ENCODE data around the gene MRPS7. TPM values are rescaled to one million over a fixed set of nuclear protein-coding genes. Genes with fewer than 3 reads are reported as not detected.
"Not testable (repeated sequence)": the region's sequence is repeated elsewhere in the genome, so short reads cannot be mapped to it uniquely, and the experiment has no call there.

Gene MRPS7
- total RNA-seq, 1 donor from 2014 or later = 84.7 TPM

GRCh38 chr17:75272848-75273184 lies 11.1 kb downstream of the MRPS7 start:
- no peaks in the 10 kb centered on the region for H3K27me3 Mint-ChIP-seq (ENCODE audit: low read depth)

GRCh38 chr17:75273977-75274708 lies 12.5 kb downstream of the MRPS7 start:
- H3K27me3 Mint-ChIP-seq (ENCODE audit: low read depth) = no peaks in the 10 kb centered on the region
- DNase-seq (ENCODE audit: low read depth, low spot score) = no peak
- H3K4me3 Mint-ChIP-seq = peak overlapping the region; percentile 58
- H3K9me3 Mint-ChIP-seq = no peaks in the 10 kb centered on the region
- peaks cover 15% of the 10 kb centered on the region for H3K4me1 Mint-ChIP-seq
- peaks cover 3% of the 10 kb centered on the region for H3K36me3 Mint-ChIP-seq (ENCODE audit: low read depth)
- TF ChIP-seq, protein P1, sequence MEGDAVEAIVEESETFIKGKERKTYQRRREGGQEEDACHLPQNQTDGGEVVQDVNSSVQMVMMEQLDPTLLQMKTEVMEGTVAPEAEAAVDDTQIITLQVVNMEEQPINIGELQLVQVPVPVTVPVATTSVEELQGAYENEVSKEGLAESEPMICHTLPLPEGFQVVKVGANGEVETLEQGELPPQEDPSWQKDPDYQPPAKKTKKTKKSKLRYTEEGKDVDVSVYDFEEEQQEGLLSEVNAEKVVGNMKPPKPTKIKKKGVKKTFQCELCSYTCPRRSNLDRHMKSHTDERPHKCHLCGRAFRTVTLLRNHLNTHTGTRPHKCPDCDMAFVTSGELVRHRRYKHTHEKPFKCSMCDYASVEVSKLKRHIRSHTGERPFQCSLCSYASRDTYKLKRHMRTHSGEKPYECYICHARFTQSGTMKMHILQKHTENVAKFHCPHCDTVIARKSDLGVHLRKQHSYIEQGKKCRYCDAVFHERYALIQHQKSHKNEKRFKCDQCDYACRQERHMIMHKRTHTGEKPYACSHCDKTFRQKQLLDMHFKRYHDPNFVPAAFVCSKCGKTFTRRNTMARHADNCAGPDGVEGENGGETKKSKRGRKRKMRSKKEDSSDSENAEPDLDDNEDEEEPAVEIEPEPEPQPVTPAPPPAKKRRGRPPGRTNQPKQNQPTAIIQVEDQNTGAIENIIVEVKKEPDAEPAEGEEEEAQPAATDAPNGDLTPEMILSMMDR (conservative IDR thresholded peaks at IDR 0.05) = no peak
- no peak overlapping the region for H3K27ac Mint-ChIP-seq (ENCODE audit: unreplicated experiment)

More at GRCh38 chr17:75272848-75273184, 11.1 kb downstream of the MRPS7 start:
- TF ChIP-seq, protein P1 (conservative IDR thresholded peaks at IDR 0.05) = no peak
- H3K27ac Mint-ChIP-seq (ENCODE audit: unreplicated experiment) = no peak overlapping the region
- H3K36me3 Mint-ChIP-seq (ENCODE audit: low read depth) = peaks cover 3% of the 10 kb centered on the region
- H3K9me3 Mint-ChIP-seq = no peaks in the 10 kb centered on the region
- DNase-seq (ENCODE audit: low read depth, low spot score) = no peak
- H3K4me3 Mint-ChIP-seq = peak overlapping the region; percentile 53
- peaks cover 17% of the 10 kb centered on the region for H3K4me1 Mint-ChIP-seq

GRCh38 chr17:75277664-75278071 lies 16.0 kb downstream of the MRPS7 start:
- DNase-seq (ENCODE audit: low read depth, low spot score) = no peak
- Mint-ChIP-seq H3K4me3 (no peak overlapping the region), H3K9me3 (no peaks in the 10 kb centered on the region), H3K4me1 (no peaks in the 10 kb centered on the region), H3K36me3 (ENCODE audit: low read depth) (peaks cover 3% of the 10 kb centered on the region), H3K27me3 (ENCODE audit: low read depth) (no peaks in the 10 kb centered on the region), H3K27ac (ENCODE audit: unreplicated experiment) (no peak overlapping the region)
- TF ChIP-seq, protein P1 (conservative IDR thresholded peaks at IDR 0.05) = no peak

GRCh38 chr17:75280189-75280588 lies 18.5 kb downstream of the MRPS7 start:
- H3K36me3 Mint-ChIP-seq (ENCODE audit: low read depth); H3K27ac Mint-ChIP-seq (ENCODE audit: unreplicated experiment); H3K4me1 Mint-ChIP-seq; H3K9me3 Mint-ChIP-seq; H3K27me3 Mint-ChIP-seq (ENCODE audit: low read depth); H3K4me3 Mint-ChIP-seq; DNase-seq (ENCODE audit: low read depth, low spot score): not testable (repeated sequence)

- no peak for DNase-seq (ENCODE audit: low read depth, low spot score)
- Mint-ChIP-seq H3K9me3 (no peaks in the 10 kb centered on the region), H3K27ac (ENCODE audit: unreplicated experiment) (no peak overlapping the region), H3K36me3 (ENCODE audit: low read depth) (no peaks in the 10 kb centered on the region), H3K4me1 (peaks cover 12% of the 10 kb centered on the region), H3K4me3 (peak overlapping the region; percentile 49), H3K27me3 (ENCODE audit: low read depth) (peaks cover 6% of the 10 kb centered on the region)
- TF ChIP-seq, protein P1 (conservative IDR thresholded peaks at IDR 0.05) = no peak
Measured at GRCh38 chr17:75285123-75285522, 23.4 kb downstream of the MRPS7 start.

DNA sequence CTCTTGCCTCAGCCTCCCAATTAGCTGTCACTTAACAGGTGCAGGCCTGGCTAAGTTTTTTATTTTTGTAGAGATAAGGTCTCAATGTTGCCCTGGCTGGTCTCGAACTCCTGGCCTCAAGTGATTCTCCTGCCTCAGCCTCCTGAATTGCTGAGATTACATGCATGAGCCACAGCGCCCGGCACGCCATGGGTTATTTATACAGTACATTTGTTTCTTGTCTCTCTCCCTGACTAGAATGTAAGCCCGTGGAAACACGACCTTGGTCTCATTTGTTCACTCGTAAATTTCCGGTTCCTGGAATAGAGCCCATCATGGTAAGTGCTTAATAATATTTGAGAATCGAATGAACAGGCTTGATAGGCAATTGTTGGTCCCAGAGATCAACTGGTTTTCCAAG lies 25.5 kb downstream of the MRPS7 start:
- H3K36me3 Mint-ChIP-seq (ENCODE audit: low read depth) = no peaks in the 10 kb centered on the region
- H3K9me3 Mint-ChIP-seq = no peaks in the 10 kb centered on the region
- TF ChIP-seq, protein P1 (conservative IDR thresholded peaks at IDR 0.05) = no peak
- no peak for DNase-seq (ENCODE audit: low read depth, low spot score)
- H3K27me3 Mint-ChIP-seq (ENCODE audit: low read depth) = peaks cover 8% of the 10 kb centered on the region
- H3K4me1 Mint-ChIP-seq = peaks cover 12% of the 10 kb centered on the region
- no peak overlapping the region for H3K27ac Mint-ChIP-seq (ENCODE audit: unreplicated experiment)
- H3K4me3 Mint-ChIP-seq = peak overlapping the region; percentile 76

Data from neural crest cell (in vitro differentiated cells).